Right renal cortex interstitium (tissue), 3 donors: ENCODE measurements around the gene DHRS11. TPM values are rescaled to one million over a fixed set of nuclear protein-coding genes. Genes with fewer than 3 reads are reported as not detected.
A peak's percentile ranks its signal among the peaks of the same experiment; 100 is the strongest.
"Not testable (repeated sequence)": the region's sequence is repeated elsewhere in the genome, so short reads cannot be mapped to it uniquely, and the experiment has no call there.

ENCODE experiments used
- DNase-seq, 3 donors: peaks; one replicate each; pipeline ENCODE4 v3.0.0-alpha.2; 2013; ENCODE audit warnings: low read depth in 3 of 3, low spot score in 2 of 3
- polyA plus RNA-seq, 3 donors: library from polyadenylated mRNA; unstranded; fragments of 120-200 nt; gene quantifications; one replicate each; pipeline ENCODE4 v1.2.1, GENCODE V29; 2013; ENCODE audit not compliant: insufficient read length in 3 of 3

The DHRS11 gene
- polyA plus RNA-seq, 3 donors, result 22.6 to 27.7 (median 23.6) TPM

DNA sequence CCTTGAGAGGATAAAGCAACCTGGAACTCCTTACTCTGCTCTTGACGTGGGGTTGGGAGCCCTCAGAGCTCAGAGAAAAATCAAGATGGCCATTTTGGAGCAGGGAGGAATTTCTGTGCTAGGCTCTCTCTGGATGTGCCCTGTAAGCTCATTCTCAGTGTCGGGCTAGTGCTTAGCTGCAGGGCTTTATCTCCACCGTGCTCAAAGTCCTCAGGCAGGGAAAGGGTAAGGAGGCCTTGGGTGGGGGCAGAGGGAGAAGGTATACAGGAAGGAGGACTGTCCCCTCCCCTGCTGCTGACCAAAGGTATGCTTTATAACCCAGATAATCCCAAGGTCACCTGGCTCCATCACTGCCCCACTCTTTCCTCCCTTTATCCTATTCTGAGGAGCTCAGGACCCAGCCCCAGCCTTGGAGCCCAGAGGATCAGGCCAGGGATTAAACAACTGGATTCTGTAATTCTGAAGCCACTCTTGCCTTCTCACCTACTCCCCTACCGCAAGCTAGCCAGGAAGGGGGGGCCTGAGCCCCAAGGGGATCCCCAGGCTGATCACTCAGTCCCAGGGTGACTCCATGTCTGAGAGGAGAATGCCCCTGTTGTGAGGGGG lies 1.1 kb downstream of the DHRS11 start:
- DNase-seq, result no peak

DNA sequence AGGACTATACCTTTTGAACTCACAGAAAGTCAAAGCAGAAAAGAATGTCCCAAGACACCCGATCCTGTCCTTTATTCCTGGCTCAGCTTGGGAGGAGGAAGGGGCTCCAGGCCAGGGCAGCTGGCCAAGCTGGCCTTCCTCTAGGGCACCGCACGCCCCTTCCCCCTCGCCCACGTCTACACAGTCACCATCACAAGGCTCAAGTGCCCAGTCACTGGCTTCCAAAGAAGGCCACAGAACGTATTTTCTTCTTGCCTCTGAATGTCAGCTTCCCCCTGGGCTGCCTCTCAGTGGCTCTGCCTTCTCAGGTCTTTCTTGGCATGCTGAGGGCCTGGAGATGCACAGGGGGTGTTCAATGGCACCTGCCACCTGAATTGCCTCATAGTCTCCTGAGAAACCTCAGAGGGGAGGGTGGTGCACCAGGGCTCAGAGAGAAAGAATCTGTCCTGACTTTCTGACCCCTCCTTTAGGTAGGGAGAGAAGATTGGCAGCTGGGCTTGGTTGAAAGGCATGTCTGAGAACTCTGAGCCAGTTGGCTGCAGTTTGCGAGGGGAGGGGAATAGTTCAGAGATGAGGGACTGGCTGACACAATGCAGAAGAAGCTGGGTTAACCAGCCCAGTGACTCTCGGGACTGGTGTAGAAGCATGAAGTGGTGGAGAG lies 2.1 kb downstream of the DHRS11 start:
- no peak for DNase-seq

DNA sequence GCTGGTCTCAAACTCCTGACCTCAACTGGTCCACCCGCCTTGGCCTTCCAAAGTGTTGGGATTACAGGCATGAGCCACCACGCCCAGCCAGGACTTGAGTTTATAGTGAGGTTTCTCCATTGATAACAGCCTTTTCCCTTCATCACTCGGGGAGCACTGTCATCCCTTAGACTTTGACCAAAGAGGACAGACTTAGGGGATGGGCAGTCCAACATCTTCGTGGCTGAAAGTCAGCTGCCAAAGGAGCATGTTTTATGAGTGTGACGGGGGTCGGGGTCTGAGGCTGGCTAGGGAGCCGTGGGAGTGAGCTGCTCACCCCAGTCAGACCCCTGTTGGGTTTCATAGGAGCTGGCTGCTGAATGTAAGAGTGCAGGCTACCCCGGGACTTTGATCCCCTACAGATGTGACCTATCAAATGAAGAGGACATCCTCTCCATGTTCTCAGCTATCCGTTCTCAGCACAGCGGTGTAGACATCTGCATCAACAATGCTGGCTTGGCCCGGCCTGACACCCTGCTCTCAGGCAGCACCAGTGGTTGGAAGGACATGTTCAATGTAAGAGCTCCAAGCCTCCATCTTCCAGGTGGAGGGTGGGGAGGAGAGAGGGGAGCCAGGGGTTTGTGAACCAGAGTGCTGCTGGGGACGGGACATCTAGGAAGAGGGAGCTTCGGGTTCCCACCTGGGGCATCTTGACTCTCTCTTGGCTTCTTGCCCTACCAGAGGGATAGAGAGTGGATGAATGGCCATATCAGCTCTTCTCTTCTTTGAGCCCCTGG lies 3.1 kb downstream of the DHRS11 start:
- no peak for DNase-seq

DNA sequence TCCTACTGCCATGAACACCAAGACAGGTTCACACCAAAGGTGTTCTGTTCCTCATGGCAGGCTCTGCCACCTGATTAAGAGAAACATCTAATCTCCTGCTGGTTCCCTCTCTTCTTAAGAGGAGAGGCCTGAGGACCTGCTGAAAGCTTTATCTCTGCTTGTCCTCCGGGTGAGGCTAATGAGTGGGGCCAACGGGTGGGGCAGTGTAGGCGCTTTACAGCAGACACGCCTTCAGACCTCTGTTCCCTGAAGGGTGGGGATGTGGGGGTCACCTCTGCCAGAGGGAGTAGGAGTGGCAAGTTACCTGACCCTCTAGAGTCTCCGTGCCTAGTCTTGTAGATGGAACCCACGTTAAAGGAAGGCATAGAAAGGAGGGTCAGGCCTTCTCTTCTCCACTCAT lies 5.5 kb downstream of the DHRS11 start:
- DNase-seq, result no peak

DNA sequence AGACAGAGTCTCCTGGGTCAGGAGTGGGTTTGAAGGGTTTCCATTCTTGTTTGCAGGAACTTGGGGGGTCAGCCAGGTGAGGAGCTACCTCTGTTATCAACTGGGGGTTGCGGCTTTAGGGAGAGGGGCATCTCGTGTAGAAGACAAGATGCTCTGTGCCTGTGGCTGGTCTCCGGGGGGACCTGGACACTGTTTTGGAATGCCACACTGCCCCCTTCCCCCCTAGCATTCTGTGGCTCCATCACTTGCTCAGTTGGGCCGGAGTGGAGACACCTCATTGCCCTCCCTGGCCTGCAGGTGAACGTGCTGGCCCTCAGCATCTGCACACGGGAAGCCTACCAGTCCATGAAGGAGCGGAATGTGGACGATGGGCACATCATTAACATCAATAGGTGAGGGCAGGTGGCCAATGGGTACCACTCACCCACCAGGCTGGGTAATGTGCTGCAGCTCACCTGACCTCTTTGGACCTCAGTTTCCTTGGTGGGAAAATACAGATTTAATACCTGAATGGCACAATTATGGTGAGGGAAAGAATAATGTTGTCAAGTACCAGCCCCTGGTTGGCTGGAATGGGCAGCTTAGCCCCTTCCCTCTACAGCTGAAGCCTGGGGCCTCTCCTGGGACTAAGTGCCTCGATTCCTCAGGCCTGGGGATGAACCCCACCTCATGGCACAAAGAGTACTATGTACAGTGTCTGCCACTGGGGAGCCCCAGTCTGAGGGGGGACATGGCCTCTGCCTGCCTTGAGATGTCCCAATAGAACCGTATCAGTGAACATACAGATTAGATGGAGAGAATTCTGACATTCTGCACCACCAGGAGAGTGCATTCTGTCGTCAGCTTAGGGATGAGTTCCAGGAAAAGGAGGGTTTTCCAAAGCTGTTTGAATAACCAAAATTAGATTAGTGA lies 6.4 kb downstream of the DHRS11 start:
- DNase-seq, result no peak

DNA sequence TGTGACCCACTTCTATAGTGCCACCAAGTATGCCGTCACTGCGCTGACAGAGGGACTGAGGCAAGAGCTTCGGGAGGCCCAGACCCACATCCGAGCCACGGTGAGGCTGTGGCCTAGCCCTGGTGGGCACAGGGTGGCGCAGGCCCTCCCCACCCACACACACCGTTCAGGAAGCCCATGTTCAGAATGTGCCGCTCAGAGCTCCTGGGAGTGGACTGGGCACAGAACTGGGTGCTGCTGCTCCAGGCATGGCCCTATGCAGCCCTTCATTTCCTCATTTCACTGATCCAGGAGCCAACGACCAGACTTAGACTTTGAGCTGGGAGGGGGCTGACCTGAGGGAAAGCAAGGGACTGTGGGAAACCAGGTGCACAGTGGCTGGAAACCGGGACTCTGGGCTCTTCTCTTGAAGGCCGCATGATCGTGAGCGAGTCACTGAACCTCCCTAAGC lies 7.3 kb downstream of the DHRS11 start:
- no peak for DNase-seq

DNA sequence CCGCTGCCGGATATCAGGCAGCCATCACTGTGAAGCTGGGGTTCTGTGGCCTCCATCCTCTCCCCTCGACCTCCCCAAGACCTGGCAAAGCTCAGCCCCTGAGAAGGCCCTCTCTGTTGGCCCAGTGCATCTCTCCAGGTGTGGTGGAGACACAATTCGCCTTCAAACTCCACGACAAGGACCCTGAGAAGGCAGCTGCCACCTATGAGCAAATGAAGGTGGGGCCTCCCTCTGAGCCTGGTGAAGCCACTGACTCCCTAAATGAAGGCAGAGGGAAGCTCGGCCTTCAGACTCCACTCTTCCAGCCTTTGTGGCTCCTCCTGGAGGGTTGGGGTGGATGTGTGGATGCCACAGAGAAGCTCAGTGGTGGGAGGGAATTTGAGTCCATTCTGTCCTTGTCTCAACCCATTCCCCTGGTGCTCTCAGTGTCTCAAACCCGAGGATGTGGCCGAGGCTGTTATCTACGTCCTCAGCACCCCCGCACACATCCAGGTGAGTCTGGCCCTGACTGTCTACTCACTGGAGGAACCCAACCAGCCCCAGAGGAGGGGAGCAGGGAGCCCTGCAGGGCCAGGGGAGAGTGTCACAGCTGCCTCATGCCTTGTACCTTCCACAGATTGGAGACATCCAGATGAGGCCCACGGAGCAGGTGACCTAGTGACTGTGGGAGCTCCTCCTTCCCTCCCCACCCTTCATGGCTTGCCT lies 8.0 kb downstream of the DHRS11 start:
- DNase-seq, result no peak

DNA sequence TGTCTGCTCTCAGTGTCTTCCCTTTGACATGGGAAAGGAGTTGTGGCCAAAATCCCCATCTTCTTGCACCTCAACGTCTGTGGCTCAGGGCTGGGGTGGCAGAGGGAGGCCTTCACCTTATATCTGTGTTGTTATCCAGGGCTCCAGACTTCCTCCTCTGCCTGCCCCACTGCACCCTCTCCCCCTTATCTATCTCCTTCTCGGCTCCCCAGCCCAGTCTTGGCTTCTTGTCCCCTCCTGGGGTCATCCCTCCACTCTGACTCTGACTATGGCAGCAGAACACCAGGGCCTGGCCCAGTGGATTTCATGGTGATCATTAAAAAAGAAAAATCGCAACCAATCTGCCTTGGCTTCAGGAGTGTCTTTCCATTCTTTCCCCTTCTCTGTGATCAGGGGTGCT lies 8.8 kb downstream of the DHRS11 start:
- DNase-seq, result no peak

DNA sequence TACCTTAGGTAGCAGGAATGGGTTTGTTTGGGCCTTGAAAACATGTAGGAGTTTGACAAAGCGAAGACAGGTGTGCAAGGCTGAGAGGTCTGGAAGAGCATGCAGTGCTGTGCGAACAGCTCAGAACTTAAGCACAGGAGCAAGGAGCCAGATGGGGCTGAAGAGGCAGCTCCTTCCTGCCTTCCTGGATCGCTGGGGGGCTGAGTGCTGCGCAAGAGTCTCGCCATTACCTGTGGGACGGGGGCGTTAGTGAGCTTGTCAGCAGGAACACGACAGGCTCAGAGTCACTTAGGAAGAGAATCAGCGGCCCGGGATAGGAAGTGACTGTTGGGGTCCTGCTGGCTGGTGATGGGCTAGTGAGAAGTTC lies 9.2 kb downstream of the DHRS11 start:
- DNase-seq, result no peak

DNA sequence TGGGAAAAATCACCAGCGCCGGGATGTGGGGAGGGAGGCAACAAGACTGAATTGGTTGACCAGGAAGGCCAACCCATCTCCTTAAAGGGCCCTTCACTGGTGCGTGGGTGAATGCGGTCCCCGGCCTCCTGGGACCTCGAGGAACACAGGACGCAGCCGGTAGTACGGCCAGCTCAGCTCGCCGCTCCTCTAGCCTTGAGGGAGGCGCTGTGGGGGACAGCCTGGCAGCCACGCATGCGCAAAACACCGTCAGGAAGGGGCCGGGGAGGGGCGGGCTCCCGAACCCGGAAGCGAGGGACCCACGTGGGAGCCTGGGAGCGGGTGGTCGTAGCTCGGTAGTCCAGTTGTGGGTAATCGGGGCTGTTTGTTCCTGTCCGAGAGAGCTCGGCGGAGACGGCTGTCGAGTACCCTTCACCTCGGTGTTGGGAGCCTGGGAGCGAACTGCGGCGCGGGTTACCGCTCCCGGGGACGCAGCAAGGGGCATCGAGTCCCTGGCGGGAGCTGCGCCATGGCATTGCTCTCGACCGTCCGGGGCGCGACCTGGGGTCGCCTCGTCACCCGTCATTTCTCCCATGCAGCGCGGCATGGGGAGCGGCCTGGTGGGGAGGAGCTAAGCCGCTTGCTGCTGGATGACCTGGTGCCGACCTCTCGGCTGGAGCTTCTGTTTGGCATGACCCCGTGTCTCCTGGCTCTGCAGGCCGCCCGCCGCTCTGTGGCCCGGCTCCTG lies 9.8 kb downstream of the DHRS11 start, which contains the start of gene MRM1:
Gene MRM1, plus strand, starts transcription at position 281 of the 727 bp plus-strand sequence. Its CDS starts 228 bp downstream, at position 509.
- DNase-seq, result peak in 2 of 3 donors; percentile 73 to 81

DNA sequence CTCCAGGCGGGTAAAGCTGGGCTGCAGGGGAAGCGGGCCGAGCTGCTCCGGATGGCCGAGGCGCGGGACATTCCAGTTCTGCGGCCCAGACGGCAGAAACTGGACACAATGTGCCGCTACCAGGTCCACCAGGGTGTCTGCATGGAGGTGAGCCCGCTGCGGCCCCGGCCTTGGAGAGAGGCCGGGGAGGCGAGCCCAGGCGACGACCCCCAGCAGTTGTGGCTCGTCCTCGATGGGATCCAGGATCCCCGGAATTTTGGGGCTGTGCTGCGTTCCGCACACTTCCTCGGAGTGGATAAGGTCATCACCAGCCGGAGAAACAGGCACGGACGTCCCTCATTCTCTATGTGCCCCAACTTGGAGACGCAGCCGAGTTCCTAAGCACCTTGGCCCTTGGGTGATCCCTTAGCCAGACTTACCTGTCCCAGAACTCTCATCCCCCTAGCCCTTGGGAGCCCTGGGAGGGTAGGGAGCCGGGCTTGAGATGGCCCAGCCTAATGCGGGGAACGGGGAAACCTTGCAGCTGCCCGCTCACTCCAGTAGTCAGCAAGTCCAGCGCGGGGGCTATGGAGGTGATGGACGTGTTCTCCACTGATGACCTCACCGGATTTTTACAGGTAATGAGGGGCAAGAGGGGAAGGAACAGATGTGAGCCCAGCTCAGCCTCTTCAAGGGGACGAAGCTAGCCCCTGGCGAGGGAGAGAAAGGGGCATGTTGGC lies 10.5 kb downstream of the DHRS11 start:
- no peak for DNase-seq

DNA sequence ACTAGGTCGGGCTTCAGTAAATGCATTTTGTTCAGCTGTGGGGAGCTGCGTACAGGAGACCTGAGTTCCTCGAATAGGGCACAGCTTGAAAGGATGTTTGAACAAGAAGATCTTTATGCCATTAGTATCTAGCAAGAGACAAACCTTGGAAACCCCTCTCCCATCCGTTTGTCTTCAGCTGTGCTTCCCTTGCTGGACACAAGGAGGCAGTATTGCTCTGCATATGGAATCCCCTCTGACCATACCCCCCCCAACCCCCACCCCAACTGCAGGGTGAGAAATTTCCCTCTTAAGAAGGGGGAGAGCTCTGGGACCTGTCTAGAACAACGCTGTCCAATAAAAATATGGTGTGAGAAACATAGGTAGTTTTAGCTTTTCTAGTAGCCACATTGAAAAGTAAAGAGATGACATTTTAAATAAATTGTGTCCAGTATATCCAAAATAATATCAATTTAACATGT lies 11.3 kb downstream of the DHRS11 start:
- no peak for DNase-seq

DNA sequence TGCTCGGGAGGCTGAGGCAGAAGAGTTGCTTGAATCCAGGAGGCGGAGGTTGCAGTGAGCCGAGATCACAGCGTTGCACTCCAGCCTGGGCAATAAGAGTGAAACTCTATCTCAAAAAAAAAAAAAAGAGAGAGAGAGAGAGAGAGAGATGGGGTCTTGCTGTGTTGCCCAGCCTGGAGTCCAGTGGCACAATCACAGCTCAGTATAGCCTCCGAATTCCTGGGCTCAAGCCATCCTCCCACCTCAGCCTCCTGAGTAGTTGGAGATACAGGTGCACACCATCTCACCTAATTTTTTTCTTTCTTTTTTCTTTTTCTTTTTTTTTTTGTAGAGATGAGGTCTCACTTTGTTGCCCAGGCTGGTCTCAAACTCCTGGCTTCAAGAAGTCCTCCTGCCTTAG lies 13.3 kb downstream of the DHRS11 start:
- DNase-seq, result not testable (repeated sequence)

DNA sequence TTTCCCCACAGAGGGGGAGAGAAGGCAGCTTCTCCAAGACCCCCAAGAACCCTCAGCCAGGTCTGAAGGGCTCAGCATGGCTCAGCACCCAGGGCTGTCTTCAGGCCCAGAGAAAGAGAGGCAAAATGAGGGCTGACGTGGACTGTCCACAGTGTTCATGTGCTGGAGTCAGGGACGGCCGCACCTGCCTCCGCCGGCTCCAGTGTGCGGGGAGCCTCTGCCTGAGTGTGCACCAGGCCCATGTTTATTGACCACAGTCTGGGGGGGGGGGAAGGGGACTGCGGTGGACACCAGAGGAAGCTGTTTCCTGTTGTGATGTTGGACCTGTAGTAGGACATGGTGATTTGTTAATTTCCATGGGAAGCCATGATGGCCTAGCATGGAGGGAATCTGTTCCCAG lies 16.6 kb downstream of the DHRS11 start:
- DNase-seq, result no peak

DNA sequence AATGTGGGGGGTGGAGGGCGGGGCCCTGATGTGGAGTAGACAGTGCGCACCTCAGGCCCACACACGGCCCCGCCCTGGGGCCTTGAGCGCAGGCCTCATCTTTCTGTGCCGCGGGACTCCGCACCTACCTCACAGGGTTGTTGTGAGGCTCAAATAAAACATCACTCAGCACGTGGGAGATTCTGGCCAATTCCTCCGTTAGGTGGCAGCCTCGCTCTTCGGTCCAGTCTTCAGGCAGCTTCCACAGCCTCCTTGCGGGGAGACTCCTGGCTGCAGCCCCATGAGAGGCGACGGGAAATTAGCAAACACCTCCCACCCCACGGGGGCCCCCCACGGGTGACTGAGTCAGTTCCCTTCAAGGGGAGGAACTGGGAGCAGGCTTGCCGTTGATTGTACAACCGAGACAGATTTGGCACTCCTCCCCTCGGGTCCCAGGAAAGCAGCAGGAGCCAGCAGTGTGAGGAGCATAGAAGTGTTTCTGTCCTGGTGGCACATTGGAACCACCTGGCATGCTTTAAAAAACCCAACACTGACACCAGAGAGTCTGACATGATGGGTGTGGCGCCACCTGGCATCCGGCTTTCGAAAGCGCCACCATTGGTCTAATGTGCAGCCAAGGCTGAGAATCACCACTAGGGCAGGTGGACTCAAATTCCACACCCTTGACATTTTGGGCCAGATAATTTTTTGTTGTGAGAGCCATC lies 17.3 kb downstream of the DHRS11 start:
- no peak for DNase-seq

DNA sequence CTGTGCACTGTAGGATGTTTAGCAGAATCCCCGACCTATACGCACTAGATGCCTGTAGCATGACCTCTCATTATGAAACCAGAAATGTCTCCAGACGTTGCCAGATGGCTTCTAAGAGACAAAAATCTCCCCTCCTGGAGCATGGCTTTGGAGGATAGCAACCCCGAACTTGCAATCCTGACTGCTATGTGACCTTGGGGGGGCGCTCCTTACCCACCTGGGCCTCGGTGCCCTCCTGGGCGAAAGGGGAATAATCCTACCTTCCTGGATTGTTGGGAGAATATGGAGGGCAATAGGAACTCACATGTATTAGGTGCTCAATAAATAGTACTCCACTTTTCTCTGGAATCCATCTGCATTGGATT lies 17.8 kb downstream of the DHRS11 start:
- DNase-seq, result no peak

DNA sequence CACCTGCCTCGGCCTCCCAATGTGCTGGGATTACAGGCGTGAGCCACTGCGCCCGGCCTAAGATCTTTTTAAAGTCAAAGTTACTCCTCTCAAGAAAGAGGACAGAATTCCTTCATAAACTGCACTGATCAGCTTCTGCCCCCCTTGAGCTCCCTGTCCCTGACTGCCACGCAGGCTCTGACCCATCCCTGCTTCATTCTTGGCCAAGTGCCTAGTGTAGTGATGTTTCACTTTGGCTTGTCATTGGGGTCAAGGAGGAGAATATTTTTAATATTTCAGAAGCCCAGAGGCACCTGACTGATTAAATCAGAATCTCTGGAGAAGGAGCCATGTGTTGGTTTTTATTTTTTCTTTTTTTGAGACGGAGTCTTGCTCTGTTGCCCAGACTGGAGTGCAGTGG lies 18.8 kb downstream of the DHRS11 start:
- no peak for DNase-seq
